Left lung (tissue), 10 donors: ENCODE results near the gene PNPLA4. TPM values are rescaled to one million over a fixed set of nuclear protein-coding genes. Genes with fewer than 3 reads are reported as not detected.

ENCODE experiments used
- ATAC-seq: fragments of 200-7000 bp; cut with Tn5 transposase; one replicate; pipeline ENCODE4 v1.9.1; 2020; ENCODE audit warnings: moderate library complexity
- DNase-seq, 4 donors: peaks; one replicate each; pipeline ENCODE4 v3.0.0-alpha.2; 2013 to 2020
- H3K27ac ChIP-seq, 2 donors: fragments of 200-600 bp; sonication (generic) in 1 of 2; one replicate each; pipeline versions ENCODE4 v1.5.0 to v1.8.0; 2020 to 2021
- H3K27me3 ChIP-seq, 2 donors: fragments of 200-600 bp; sonication (generic) in 1 of 2; one replicate each; pipeline versions ENCODE4 v1.5.0 to v1.8.0; 2020 to 2021
- H3K36me3 ChIP-seq, 2 donors: fragments of 200-600 bp; sonication (generic) in 1 of 2; one replicate each; pipeline versions ENCODE4 v1.5.0 to v1.8.0; 2020 to 2021
- H3K4me1 ChIP-seq, 2 donors: fragments of 200-600 bp; one replicate each; pipeline ENCODE4 v1.8.0; 2021
- H3K4me3 ChIP-seq, 2 donors: fragments of 200-600 bp; sonication (generic) in 1 of 2; one replicate each; pipeline versions ENCODE4 v1.5.0 to v1.8.0; 2020 to 2021; ENCODE audit warnings: mild to moderate bottlenecking in 1 of 2
- H3K9me3 ChIP-seq, 2 donors: fragments of 200-600 bp; sonication (generic) in 1 of 2; one replicate each; pipeline versions ENCODE4 v1.5.0 to v1.8.0; 2020 to 2021
- intact Hi-C, 2 donors: fragments of 100-400 bp; cut with DNase I; formaldehyde crosslinking; loops; one replicate each; pipeline versions ENCODE4 v1.11.2 to v1.14.2; 2022
- polyA plus RNA-seq, 6 donors: library from polyadenylated mRNA; unstranded; fragments of 120-200 nt; gene quantifications; one replicate each; pipeline ENCODE4 v1.2.1, GENCODE V29; 2013; ENCODE audit not compliant: insufficient read length in 6 of 6
- total RNA-seq, 2 donors: library from RNA; stranded (reverse); fragmentation: NEBNext Ultra II Directional; extraction: Animal tissue kit (Norgen Biotek cat#: 25700); gene quantifications; one replicate each; pipeline ENCODE4 v1.2.1, GENCODE V29; 2021
- TF ChIP-seq, protein P1 (sequence below), 2 donors: fragments of 200-600 bp; sonication (generic) in 1 of 2; IDR thresholded peaks; one replicate each; pipeline versions ENCODE4 v1.5.0 to v1.8.0; 2021; ENCODE audit warnings: antibody characterized with exemption in 2 of 2
- donor health status: DM: no; HTN: yes; CAD: no.
- donor health status: DM: no; HTN: no; CAD: no.

PNPLA4 gene
- total and polyA plus RNA-seq, 8 donors: 11.6 to 22.2 (median 19.3) TPM

- intact Hi-C loops: no loop called here
- no peaks in the 10 kb centered on the region for H3K27me3 ChIP-seq
- DNase-seq: peak in 1 of 4 donors; percentile 19
- no peaks in the 10 kb centered on the region for H3K4me1 ChIP-seq
- H3K4me3 ChIP-seq: no peak overlapping the region
- H3K36me3 ChIP-seq: no peaks in the 10 kb centered on the region
- TF ChIP-seq, protein P1, sequence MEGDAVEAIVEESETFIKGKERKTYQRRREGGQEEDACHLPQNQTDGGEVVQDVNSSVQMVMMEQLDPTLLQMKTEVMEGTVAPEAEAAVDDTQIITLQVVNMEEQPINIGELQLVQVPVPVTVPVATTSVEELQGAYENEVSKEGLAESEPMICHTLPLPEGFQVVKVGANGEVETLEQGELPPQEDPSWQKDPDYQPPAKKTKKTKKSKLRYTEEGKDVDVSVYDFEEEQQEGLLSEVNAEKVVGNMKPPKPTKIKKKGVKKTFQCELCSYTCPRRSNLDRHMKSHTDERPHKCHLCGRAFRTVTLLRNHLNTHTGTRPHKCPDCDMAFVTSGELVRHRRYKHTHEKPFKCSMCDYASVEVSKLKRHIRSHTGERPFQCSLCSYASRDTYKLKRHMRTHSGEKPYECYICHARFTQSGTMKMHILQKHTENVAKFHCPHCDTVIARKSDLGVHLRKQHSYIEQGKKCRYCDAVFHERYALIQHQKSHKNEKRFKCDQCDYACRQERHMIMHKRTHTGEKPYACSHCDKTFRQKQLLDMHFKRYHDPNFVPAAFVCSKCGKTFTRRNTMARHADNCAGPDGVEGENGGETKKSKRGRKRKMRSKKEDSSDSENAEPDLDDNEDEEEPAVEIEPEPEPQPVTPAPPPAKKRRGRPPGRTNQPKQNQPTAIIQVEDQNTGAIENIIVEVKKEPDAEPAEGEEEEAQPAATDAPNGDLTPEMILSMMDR (IDR thresholded peaks at IDR 0.05): no peak
- ATAC-seq: peak; percentile 68
- no peak overlapping the region for H3K27ac ChIP-seq
- H3K9me3 ChIP-seq: no peaks in the 10 kb centered on the region
Measured at GRCh38 chrX:7943600-7944245, 16.5 kb upstream of the PNPLA4 start.

- H3K27me3 ChIP-seq: no peaks in the 10 kb centered on the region
- H3K27ac ChIP-seq: no peak overlapping the region
- intact Hi-C loops: no loop called here
- H3K4me1 ChIP-seq: no peaks in the 10 kb centered on the region
- TF ChIP-seq, protein P1 (IDR thresholded peaks at IDR 0.05): peak in 1 of 2 donors; percentile 12
- no peaks in the 10 kb centered on the region for H3K36me3 ChIP-seq
- no peak overlapping the region for H3K4me3 ChIP-seq
- peak in 1 of 4 donors; percentile 3 for DNase-seq
- H3K9me3 ChIP-seq: no peaks in the 10 kb centered on the region
- peak; percentile 32 for ATAC-seq
Measured at GRCh38 chrX:7941390-7942042, 14.3 kb upstream of the PNPLA4 start.

GRCh38 chrX:7934026-7934425 is 6.8 kb upstream of the PNPLA4 start:
- ATAC-seq (no peak), DNase-seq (no peak)
- H3K4me3 ChIP-seq: no peak overlapping the region
- H3K9me3 ChIP-seq: no peaks in the 10 kb centered on the region
- intact Hi-C loops: no loop called here
- no peak overlapping the region for H3K27ac ChIP-seq
- H3K36me3 ChIP-seq: no peaks in the 10 kb centered on the region
- no peaks in the 10 kb centered on the region for H3K27me3 ChIP-seq
- TF ChIP-seq, protein P1 (IDR thresholded peaks at IDR 0.05): no peak
- no peaks in the 10 kb centered on the region for H3K4me1 ChIP-seq

GRCh38 chrX:7926914-7927258 is 327 bp downstream of the PNPLA4 start:
- intact Hi-C loops: no loop called here
- DNase-seq (no peak), ATAC-seq (peak; percentile 78)
- Histone ChIP-seq H3K27me3 (no peaks in the 10 kb centered on the region), H3K27ac (peak overlapping the region; percentile 63 to 81), H3K9me3 (no peaks in the 10 kb centered on the region), H3K4me3 (peak overlapping the region; percentile 47 to 57), H3K4me1 (no peaks in the 10 kb centered on the region), H3K36me3 (no peaks in the 10 kb centered on the region)
- TF ChIP-seq, protein P1 (IDR thresholded peaks at IDR 0.05): no peak

DNA sequence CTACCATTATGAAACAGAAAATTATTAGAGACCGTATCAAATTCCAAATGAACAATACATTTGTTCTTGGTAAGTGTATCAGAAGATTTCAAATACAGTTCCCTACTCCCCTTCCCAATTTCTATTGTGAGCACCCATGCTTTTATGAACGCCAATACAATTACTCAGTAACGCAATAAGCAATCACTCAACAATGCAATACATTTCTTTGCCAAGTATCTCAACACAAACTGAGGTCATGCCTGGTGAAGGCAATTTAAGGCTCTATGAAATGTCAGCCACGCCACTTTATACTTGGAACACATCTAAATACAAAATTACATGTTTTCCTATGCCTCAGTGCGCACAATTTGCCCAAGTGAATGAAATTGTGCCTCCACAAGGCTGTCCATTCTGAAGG is 712 bp downstream of the PNPLA4 start:
- intact Hi-C loops: no loop called here

More for the DNA sequence above, 712 bp downstream of the PNPLA4 start:
- Histone ChIP-seq H3K36me3 (no peaks in the 10 kb centered on the region), H3K9me3 (no peaks in the 10 kb centered on the region), H3K4me1 (no peaks in the 10 kb centered on the region), H3K27ac (peak overlapping the region in 1 of 2 donors; percentile 81), H3K4me3 (peak overlapping the region; percentile 47 to 57), H3K27me3 (no peaks in the 10 kb centered on the region)
- ATAC-seq (no peak), DNase-seq (no peak)
- TF ChIP-seq, protein P1 (IDR thresholded peaks at IDR 0.05): no peak
